ENCODE results near the gene GYG2. TPM values are rescaled to one million over a fixed set of nuclear protein-coding genes. Genes with fewer than 3 reads are reported as not detected.
"Not testable (repeated sequence)": the region's sequence is repeated elsewhere in the genome, so short reads cannot be mapped to it uniquely, and the experiment has no call there.

GYG2 gene
- total RNA-seq, 1 donor from 2014 or later: 117 TPM

GRCh38 chrX:2924151-2924550, 95.4 kb downstream of the GYG2 start:
- Mint-ChIP-seq H3K4me1 (ENCODE audit: low read depth) (peaks cover 3% of the 10 kb centered on the region), H3K27ac (no peak overlapping the region), H3K36me3 (ENCODE audit: insufficient read depth) (peaks cover 41% of the 10 kb centered on the region), H3K9me3 (ENCODE audit: low read depth) (peaks cover 3% of the 10 kb centered on the region), H3K27me3 (no peaks in the 10 kb centered on the region), H3K4me3 (ENCODE audit: low read depth) (no peak overlapping the region)
- DNase-seq (ENCODE audit: low spot score, unreplicated experiment): no peak
- TF ChIP-seq CTCF (IDR thresholded peaks at IDR 0.05; ENCODE audit: unreplicated experiment): no peak

- not testable (repeated sequence) for H3K4me1 Mint-ChIP-seq (ENCODE audit: low read depth); H3K4me3 Mint-ChIP-seq (ENCODE audit: low read depth); H3K27me3 Mint-ChIP-seq; DNase-seq (ENCODE audit: low spot score, unreplicated experiment); H3K9me3 Mint-ChIP-seq (ENCODE audit: low read depth)
- Mint-ChIP-seq H3K36me3 (ENCODE audit: insufficient read depth) (peaks cover 30% of the 10 kb centered on the region), H3K27ac (peak overlapping the region; percentile 70)
These were observed 97.5 kb downstream of the GYG2 start for GRCh38 chrX:2926255-2926654.

GRCh38 chrX:2926664-2927275, 98.0 kb downstream of the GYG2 start:
- Mint-ChIP-seq H3K4me1 (ENCODE audit: low read depth) (peaks cover 6% of the 10 kb centered on the region), H3K36me3 (ENCODE audit: insufficient read depth) (peaks cover 25% of the 10 kb centered on the region), H3K27me3 (no peaks in the 10 kb centered on the region), H3K9me3 (ENCODE audit: low read depth) (peaks cover 5% of the 10 kb centered on the region), H3K4me3 (ENCODE audit: low read depth) (peak overlapping the region; percentile 33), H3K27ac (peak overlapping the region; percentile 70)
- TF ChIP-seq CTCF (IDR thresholded peaks at IDR 0.05; ENCODE audit: unreplicated experiment): no peak
- no peak for DNase-seq (ENCODE audit: low spot score, unreplicated experiment)

GRCh38 chrX:2928191-2928582, 99.5 kb downstream of the GYG2 start:
- Mint-ChIP-seq H3K27ac (peak overlapping the region; percentile 99), H3K27me3 (no peaks in the 10 kb centered on the region), H3K9me3 (ENCODE audit: low read depth) (peaks cover 5% of the 10 kb centered on the region), H3K4me1 (ENCODE audit: low read depth) (peaks cover 4% of the 10 kb centered on the region), H3K36me3 (ENCODE audit: insufficient read depth) (peaks cover 27% of the 10 kb centered on the region), H3K4me3 (ENCODE audit: low read depth) (peak overlapping the region; percentile 89)
- TF ChIP-seq CTCF (IDR thresholded peaks at IDR 0.05; ENCODE audit: unreplicated experiment): no peak
- no peak for DNase-seq (ENCODE audit: low spot score, unreplicated experiment)

- peak; percentile 86 for DNase-seq (ENCODE audit: low spot score, unreplicated experiment)
- peaks cover 4% of the 10 kb centered on the region for H3K4me1 Mint-ChIP-seq (ENCODE audit: low read depth)
- peaks cover 25% of the 10 kb centered on the region for H3K36me3 Mint-ChIP-seq (ENCODE audit: insufficient read depth)
- peak within 1 kb of the TSS; percentile 99 for H3K27ac Mint-ChIP-seq
- peaks cover 5% of the 10 kb centered on the region for H3K9me3 Mint-ChIP-seq (ENCODE audit: low read depth)
- TF ChIP-seq CTCF (IDR thresholded peaks at IDR 0.05; ENCODE audit: unreplicated experiment): no peak
- peak within 1 kb of the TSS; percentile 89 for H3K4me3 Mint-ChIP-seq (ENCODE audit: low read depth)
- H3K27me3 Mint-ChIP-seq: no peaks in the 10 kb centered on the region
These were observed 100.1 kb downstream of the GYG2 start, which contains the start of gene ARSD for GRCh38 chrX:2928583-2929434. Gene ARSD (minus strand): TSS chrX:2929339. CDS start chrX:2929275, 64 bp downstream.
